ENCODE results near the gene TMEM263.

TMEM263 gene

GRCh38 chr12:106934277-106934676 lies 21.4 kb upstream of the TMEM263 start:
- no peak for TF ChIP-seq CTCF (IDR thresholded peaks at IDR 0.05; ENCODE audit: insufficient read depth, low read length, poor library complexity, severe bottlenecking)
- DNase-seq (ENCODE audit: extremely low read depth, insufficient read length): no peak
- H3K27me3 ChIP-seq (replicated peaks; ENCODE audit: control insufficient read depth, insufficient read depth, low read length): no peaks in the 10 kb centered on the region
- H3K4me3 ChIP-seq (replicated peaks; ENCODE audit: low read depth, low read length): no peak overlapping the region
- no peaks in the 10 kb centered on the region for H3K36me3 ChIP-seq (ENCODE audit: control insufficient read depth, insufficient read depth, low read length)

GRCh38 chr12:106941481-106942156 lies 14.1 kb upstream of the TMEM263 start:
- Histone ChIP-seq H3K27me3 (replicated peaks; ENCODE audit: control insufficient read depth, insufficient read depth, low read length) (no peaks in the 10 kb centered on the region), H3K36me3 (ENCODE audit: control insufficient read depth, insufficient read depth, low read length) (no peaks in the 10 kb centered on the region), H3K4me3 (replicated peaks; ENCODE audit: low read depth, low read length) (no peak overlapping the region)
- DNase-seq (ENCODE audit: extremely low read depth, insufficient read length): no peak
- TF ChIP-seq CTCF (IDR thresholded peaks at IDR 0.05; ENCODE audit: insufficient read depth, low read length, poor library complexity, severe bottlenecking): no peak

GRCh38 chr12:106942775-106943174 lies 12.9 kb upstream of the TMEM263 start:
- no peak for DNase-seq (ENCODE audit: extremely low read depth, insufficient read length)
- H3K36me3 ChIP-seq (ENCODE audit: control insufficient read depth, insufficient read depth, low read length): no peaks in the 10 kb centered on the region
- no peak overlapping the region for H3K4me3 ChIP-seq (replicated peaks; ENCODE audit: low read depth, low read length)
- no peak for TF ChIP-seq CTCF (IDR thresholded peaks at IDR 0.05; ENCODE audit: insufficient read depth, low read length, poor library complexity, severe bottlenecking)
- H3K27me3 ChIP-seq (replicated peaks; ENCODE audit: control insufficient read depth, insufficient read depth, low read length): no peaks in the 10 kb centered on the region

- Histone ChIP-seq H3K27me3 (replicated peaks; ENCODE audit: control insufficient read depth, insufficient read depth, low read length) (no peaks in the 10 kb centered on the region), H3K36me3 (ENCODE audit: control insufficient read depth, insufficient read depth, low read length) (no peaks in the 10 kb centered on the region), H3K4me3 (replicated peaks; ENCODE audit: low read depth, low read length) (no peak overlapping the region)
- DNase-seq (ENCODE audit: extremely low read depth, insufficient read length): no peak
- no peak for TF ChIP-seq CTCF (IDR thresholded peaks at IDR 0.05; ENCODE audit: insufficient read depth, low read length, poor library complexity, severe bottlenecking)
Measured at GRCh38 chr12:106945261-106945851, 10.4 kb upstream of the TMEM263 start.

- TF ChIP-seq CTCF (IDR thresholded peaks at IDR 0.05; ENCODE audit: insufficient read depth, low read length, poor library complexity, severe bottlenecking): no peak
- Histone ChIP-seq H3K36me3 (ENCODE audit: control insufficient read depth, insufficient read depth, low read length) (no peaks in the 10 kb centered on the region), H3K27me3 (replicated peaks; ENCODE audit: control insufficient read depth, insufficient read depth, low read length) (no peaks in the 10 kb centered on the region), H3K4me3 (replicated peaks; ENCODE audit: low read depth, low read length) (no peak overlapping the region)
- DNase-seq (ENCODE audit: extremely low read depth, insufficient read length): no peak
Measured at GRCh38 chr12:106947461-106947860, 8.2 kb upstream of the TMEM263 start.

All from GM06990 (cell line).